Choroid plexus epithelial cell (primary cell): ENCODE measurements around the gene MAPK14.

ENCODE experiments used
- DNase-seq: peaks from one replicate; pipeline ENCODE4 v3.0.0-alpha.2; 2010; ENCODE audit warnings: low read depth
- H3K4me3 ChIP-seq: 2 replicates; pipeline ENCODE4 v1.5.1; 2011; ENCODE audit warnings: low read depth, mild to moderate bottlenecking, control low read depth, low read length, moderate library complexity
- TF ChIP-seq, protein P1 (sequence below): conservative IDR thresholded peaks from 2 replicates; pipeline ENCODE4 v1.5.1; 2011; ENCODE audit warnings: low read depth, mild to moderate bottlenecking, control low read depth, inconsistent platforms, low read length, moderate library complexity

The MAPK14 gene

DNA sequence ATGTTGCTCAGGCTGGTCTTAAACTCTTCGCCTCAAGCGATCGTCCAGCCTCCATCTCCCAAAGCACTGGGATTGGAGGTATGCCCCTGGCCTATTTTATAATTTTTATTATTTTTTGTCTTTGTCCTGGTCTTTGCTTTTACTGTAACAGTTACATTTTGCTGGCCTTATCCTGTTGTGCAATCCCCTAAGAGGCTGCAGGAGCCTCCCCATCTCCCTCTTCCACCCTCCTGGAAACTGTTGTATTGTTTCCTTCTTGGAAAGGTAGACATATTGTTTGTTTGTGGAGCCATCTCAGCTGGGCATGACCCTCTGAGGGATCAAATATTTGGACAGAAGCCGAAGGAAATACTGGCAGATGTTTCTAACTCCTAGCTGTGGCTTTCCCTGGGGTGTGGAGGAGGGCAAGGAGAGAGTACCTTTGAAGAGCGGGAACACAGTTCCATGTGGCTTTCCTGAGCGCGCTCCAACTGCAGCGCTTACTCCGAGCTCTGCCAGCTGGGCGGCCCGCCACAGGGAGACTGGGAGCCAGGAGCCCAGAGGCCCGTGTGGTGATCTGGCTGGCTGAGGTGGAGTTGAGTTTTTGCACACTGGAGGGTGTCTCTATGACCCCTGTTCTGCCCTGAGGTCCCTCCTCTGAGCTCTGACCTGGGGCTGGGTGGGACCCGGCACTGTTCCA lies 107.6 kb downstream of the MAPK14 start:
- DNase-seq: no peak
- no peak overlapping the region for H3K4me3 ChIP-seq
- TF ChIP-seq, protein P1, sequence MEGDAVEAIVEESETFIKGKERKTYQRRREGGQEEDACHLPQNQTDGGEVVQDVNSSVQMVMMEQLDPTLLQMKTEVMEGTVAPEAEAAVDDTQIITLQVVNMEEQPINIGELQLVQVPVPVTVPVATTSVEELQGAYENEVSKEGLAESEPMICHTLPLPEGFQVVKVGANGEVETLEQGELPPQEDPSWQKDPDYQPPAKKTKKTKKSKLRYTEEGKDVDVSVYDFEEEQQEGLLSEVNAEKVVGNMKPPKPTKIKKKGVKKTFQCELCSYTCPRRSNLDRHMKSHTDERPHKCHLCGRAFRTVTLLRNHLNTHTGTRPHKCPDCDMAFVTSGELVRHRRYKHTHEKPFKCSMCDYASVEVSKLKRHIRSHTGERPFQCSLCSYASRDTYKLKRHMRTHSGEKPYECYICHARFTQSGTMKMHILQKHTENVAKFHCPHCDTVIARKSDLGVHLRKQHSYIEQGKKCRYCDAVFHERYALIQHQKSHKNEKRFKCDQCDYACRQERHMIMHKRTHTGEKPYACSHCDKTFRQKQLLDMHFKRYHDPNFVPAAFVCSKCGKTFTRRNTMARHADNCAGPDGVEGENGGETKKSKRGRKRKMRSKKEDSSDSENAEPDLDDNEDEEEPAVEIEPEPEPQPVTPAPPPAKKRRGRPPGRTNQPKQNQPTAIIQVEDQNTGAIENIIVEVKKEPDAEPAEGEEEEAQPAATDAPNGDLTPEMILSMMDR: no peak

DNA sequence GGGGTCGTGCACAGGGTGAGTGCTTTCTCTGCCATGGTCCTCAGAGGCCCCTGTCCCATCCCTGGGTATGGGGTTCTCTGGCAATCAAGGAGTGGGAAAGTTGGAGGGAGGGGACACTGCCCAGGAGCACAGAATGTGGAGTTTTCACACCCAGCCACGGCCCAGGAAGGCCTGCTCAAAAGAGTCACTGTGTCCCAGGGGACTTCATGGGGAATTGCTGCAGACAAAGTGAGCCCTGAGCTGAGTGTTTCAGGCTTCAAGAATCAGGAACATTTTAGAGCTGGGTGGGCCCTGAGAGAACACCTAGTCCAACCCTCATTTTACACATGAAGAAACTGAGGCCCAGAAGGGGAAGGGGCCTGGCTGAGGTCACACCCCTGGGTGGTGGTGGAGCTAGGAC lies 108.4 kb downstream of the MAPK14 start:
- TF ChIP-seq, protein P1: no peak
- H3K4me3 ChIP-seq: no peak overlapping the region
- no peak for DNase-seq

DNA sequence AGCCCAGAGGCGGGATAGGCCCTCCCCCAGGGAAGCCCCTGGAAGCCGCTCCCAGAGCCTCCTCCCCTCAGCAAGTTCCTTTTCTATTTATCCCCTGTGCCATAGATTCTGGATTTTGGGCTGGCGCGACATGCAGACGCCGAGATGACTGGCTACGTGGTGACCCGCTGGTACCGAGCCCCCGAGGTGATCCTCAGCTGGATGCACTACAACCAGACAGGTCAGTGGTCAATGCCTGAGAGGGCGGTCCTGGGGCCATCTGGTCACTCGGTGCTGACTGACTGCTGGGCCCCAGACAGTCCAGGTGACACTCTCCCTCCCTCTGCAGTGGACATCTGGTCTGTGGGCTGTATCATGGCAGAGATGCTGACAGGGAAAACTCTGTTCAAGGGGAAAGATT lies 108.9 kb downstream of the MAPK14 start:
- no peak for DNase-seq
- TF ChIP-seq, protein P1: no peak
- no peak overlapping the region for H3K4me3 ChIP-seq

DNA sequence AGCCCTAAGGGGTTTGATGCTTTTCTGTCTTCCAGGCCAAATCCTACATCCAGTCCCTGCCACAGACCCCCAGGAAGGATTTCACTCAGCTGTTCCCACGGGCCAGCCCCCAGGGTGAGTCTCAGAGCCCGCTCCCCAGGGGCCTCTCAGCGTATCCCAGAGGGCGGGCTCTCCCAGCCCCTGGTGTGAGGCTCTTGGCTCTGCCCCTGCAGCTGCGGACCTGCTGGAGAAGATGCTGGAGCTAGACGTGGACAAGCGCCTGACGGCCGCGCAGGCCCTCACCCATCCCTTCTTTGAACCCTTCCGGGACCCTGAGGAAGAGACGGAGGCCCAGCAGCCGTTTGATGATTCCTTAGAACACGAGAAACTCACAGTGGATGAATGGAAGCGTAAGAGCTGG lies 111.1 kb downstream of the MAPK14 start:
- no peak for DNase-seq
- no peak overlapping the region for H3K4me3 ChIP-seq
- TF ChIP-seq, protein P1: no peak

DNA sequence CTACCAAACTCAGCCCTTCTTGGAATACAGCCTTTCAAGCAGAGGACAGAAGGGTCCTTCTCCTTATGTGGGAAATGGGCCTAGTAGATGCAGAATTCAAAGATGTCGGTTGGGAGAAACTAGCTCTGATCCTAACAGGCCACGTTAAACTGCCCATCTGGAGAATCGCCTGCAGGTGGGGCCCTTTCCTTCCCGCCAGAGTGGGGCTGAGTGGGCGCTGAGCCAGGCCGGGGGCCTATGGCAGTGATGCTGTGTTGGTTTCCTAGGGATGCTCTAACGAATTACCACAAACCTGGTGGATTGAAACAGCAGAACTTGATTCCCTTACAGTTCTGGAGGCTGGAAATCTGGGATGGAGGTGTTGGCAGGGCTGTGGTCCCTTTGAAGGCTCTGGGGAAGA lies 111.8 kb downstream of the MAPK14 start:
- no peak overlapping the region for H3K4me3 ChIP-seq
- peak; percentile 50 for DNase-seq
- TF ChIP-seq, protein P1: peak; percentile 64

DNA sequence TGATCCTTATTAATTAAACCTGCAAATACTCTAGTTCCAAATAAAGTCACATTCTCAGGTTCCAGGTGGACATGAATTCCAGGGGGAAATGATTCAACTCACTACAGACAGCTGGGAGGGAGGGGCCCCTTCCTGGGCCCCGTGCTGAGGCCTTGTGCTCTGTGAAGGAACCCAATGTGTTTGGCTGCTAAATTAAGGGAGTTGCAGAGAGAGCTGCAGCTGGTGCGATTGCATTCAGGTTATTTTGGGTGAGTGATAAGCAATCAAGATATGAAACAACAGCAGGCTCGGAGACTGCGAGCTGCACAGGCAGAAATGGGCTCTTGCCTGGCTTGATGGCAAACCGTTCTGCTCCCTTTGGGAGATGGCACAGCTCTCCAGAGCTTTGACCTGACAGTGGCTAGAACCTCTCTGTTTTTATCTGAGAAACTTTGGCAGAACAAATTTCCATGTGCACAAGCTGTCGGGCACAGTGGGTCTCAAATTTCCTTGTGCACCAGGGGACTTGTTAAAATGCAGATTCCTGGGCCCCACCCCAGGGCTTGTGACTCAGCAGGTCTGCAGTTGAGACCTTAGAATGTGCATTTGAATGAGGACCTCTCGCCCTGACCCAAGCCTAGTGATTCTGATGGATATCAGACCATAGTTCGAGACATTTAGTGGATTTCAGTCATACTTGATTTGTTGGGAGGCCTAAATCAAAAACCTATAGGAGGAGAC lies 112.5 kb downstream of the MAPK14 start:
- TF ChIP-seq, protein P1: no peak
- DNase-seq: no peak

DNA sequence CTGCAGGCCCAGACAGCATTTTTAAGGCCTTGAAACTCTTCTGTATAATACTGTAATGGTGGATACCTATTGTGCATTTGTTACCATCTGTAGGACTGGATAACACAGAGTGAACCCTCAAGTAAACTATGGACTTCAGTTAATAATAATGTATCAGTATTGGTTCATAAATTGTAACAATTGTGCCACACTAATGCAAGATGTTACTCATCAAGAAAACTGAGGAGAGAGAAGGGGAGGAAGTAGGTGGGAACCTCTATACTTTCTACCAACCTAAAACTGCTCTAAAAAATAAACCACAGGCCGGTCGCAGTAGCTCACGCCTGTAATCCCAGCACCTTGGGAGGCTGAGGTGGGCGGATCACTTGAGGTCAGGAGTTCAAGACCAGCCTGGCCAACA lies 113.5 kb downstream of the MAPK14 start:
- DNase-seq: no peak
- TF ChIP-seq, protein P1: no peak
- no peak overlapping the region for H3K4me3 ChIP-seq

More for the DNA sequence above, 112.5 kb downstream of the MAPK14 start:
- no peak overlapping the region for H3K4me3 ChIP-seq
